Measurements from ENCODE around the gene SHQ1.

DNA sequence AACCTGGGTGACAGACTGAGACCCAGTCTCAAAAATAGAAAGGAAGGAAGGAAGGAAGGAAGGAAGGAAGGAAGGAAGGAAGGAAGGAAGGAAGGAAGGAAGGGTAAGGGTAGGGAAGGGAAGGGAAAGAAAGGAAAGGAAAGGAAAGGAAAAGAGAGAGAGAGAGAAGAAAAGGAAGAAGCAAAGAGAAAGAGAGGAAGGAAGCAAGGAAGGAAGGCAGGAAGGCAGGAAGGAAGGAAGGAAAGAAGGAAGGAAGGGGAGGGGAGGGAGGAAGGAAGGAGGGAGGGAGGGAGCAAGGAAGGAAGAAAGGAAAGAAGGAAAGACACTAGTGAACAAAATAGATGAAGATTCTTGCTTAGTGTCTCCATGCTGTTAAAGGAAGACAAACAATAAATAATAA is 129.1 kb downstream of the SHQ1 start:
- TF ChIP-seq EZH2 (IDR thresholded peaks at IDR 0.05; ENCODE audit: low read depth) (no peak), CTCF (conservative IDR thresholded peaks at IDR 0.05) (no peak)
